H1 (cell line): ENCODE measurements around the gene PLXNB2. TPM values are rescaled to one million over a fixed set of nuclear protein-coding genes. Genes with fewer than 3 reads are reported as not detected.

Experiments
- BRCA1 ChIP-seq: IDR thresholded peaks from 2 replicates; pipeline ENCODE4 v1.6.1; 2012; ENCODE audit warnings: low read depth, low read length, improper control_type of control experiment
- CBX8 ChIP-seq: fragments of 300-800, 300-1000 bp; sonication (generic); IDR thresholded peaks from 2 replicates; pipeline ENCODE4 v1.7.1; 2016; ENCODE audit warnings: low read depth, low read length, borderline replicate concordance
- EP300 ChIP-seq, 2 experiments: IDR thresholded peaks; 1 replicate in 1 of 2; 2 replicates in 1 of 2; pipeline ENCODE4 v1.6.1; 2011 to 2012; ENCODE audit warnings: low read depth in 2 of 2, low read length in 2 of 2, mild to moderate bottlenecking in 2 of 2, borderline replicate concordance in 1 of 2, inconsistent platforms in 1 of 2, moderate library complexity in 1 of 2
- MAFK ChIP-seq: IDR thresholded peaks from 2 replicates; pipeline ENCODE4 v1.6.1; 2012; ENCODE audit warnings: low read depth, mild to moderate bottlenecking, improper control_type of control experiment, low read length
- RAD21 ChIP-seq, 2 experiments: IDR thresholded peaks in 1 of 2; conservative IDR thresholded peaks in 1 of 2; 2 replicates each; pipeline ENCODE4 v1.6.1; 2011; ENCODE audit warnings: low read depth in 2 of 2, low read length in 2 of 2, improper control_type of control experiment in 1 of 2, inconsistent platforms in 1 of 2, mild to moderate bottlenecking in 1 of 2, moderate library complexity in 1 of 2
- SIN3A ChIP-seq, 2 experiments: IDR thresholded peaks in 1 of 2; conservative IDR thresholded peaks in 1 of 2; 2 replicates each; pipeline ENCODE4 v1.6.1; 2011 to 2012; ENCODE audit warnings: low read length in 2 of 2, improper control_type of control experiment in 1 of 2, low read depth in 1 of 2, mild to moderate bottlenecking in 1 of 2
- SIRT6 ChIP-seq: IDR thresholded peaks from one replicate; pipeline ENCODE4 v1.7.1; 2012; ENCODE audit warnings: low read length, inconsistent platforms
- SUZ12 ChIP-seq: fragments of 200-600 bp; sonication (generic); IDR thresholded peaks from 2 replicates; pipeline ENCODE4 v1.6.1; 2012; ENCODE audit warnings: mild to moderate bottlenecking, inconsistent platforms, low read length, moderate library complexity, mixed read lengths
- polyA plus RNA-seq, 7 experiments: library from polyadenylated mRNA; depleted of rRNA in 3 of 7; stranded (reverse) in 5 of 7; unstranded in 2 of 7; fragments of >200 nt in 5 of 7; fragments of 200-250 nt in 2 of 7; gene quantifications; 1 replicate in 5 of 7; 2 replicates in 1 of 7; 4 replicates in 1 of 7; pipeline versions ENCODE4 v1.2.1 to v1.2.3, GENCODE V29; 2011 to 2013; ENCODE audit warnings: missing spikeins in 2 of 7, mixed read lengths in 2 of 7
- total RNA-seq: library from RNA; stranded (reverse); fragmentation: NEBNext Ultra II Directional; extraction: Animal tissue kit (Norgen Biotek cat#: 25700); gene quantifications from 2 replicates; pipeline ENCODE4 v1.2.1, GENCODE V29; 2021
- TF ChIP-seq, protein P1 (sequence below): IDR thresholded peaks from 2 replicates; pipeline ENCODE4 v1.6.1; 2012; ENCODE audit warnings: inconsistent platforms

Gene PLXNB2
- total and polyA plus RNA-seq, 2 of the 8 experiments (the other 6 are each of a cell fraction or from before 2014, with no cell fraction given): 58.3 to 92.8 TPM

GRCh38 chr22:50250555-50251476, 56.6 kb downstream of the PLXNB2 start, which contains the start of gene HDAC10 (continued):
- TF ChIP-seq CBX8 (no peak), SIN3A (conservative IDR thresholded peaks at IDR 0.05 in 1 of 2, IDR thresholded peaks at IDR 0.05 in 1 of 2; ENCODE audit: low read depth in 1 of 2, low read length in 2 of 2) (peak in 1 of 2 experiments; percentile 54; a peak in 1 of 4 replicates), SUZ12 (no peak), BRCA1 (peak; percentile 63; the same call in 1 of the 2 replicates), SIRT6 (no peak), MAFK (no peak), RAD21 (IDR thresholded peaks at IDR 0.05 in 1 of 2, conservative IDR thresholded peaks at IDR 0.05 in 1 of 2; ENCODE audit: low read depth in 2 of 2, low read length in 2 of 2) (no peak), EP300 (IDR thresholded peaks at IDR 0.05; ENCODE audit: borderline replicate concordance in 1 of 2, low read depth in 2 of 2, low read length in 2 of 2) (no peak)
- TF ChIP-seq, protein P1, sequence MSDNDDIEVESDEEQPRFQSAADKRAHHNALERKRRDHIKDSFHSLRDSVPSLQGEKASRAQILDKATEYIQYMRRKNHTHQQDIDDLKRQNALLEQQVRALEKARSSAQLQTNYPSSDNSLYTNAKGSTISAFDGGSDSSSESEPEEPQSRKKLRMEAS: peak; percentile 16
